Endometrial microvascular endothelial cells (primary cell): ENCODE measurements around the gene EFCAB6. TPM values are rescaled to one million over a fixed set of nuclear protein-coding genes. Genes with fewer than 3 reads are reported as not detected.

Experiments
- in situ Hi-C: cut with HindIII; loops from 2 replicates; pipeline ENCODE4 v1.10.0; 2017; ENCODE audit warnings: low sequenced_read_pairs, low pct_unique_long_range_greater_than_20kb; ENCODE audit errors: inconsistent ontology term
- total RNA-seq: library from RNA; depleted of rRNA; stranded (reverse); fragments of >200 nt; gene quantifications from one replicate; pipeline ENCODE4 v1.2.3, GENCODE V29; 2015; ENCODE audit errors: inconsistent ontology term

Gene EFCAB6
- total RNA-seq, 1 donor from 2014 or later, result 0.46 TPM

DNA sequence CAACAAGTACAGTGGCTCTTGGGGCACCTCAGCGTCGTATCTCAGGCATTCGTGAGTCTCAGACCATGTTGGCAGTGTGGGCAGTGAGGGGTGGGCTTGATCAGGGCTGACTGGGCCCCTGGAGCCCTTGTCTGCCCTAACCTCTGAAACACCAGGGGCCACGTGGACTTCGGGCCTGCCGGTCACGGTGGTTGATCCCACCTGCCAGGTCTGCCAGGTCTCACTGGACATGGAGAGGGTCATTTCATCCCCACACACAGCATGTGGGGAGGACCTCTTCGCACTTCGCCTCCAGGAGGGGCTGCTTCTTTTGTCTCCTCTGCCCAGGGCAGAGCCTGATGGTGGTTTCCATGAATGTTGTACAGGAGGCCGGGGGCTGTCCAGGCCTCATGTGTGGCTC, 323.2 kb downstream of the EFCAB6 start:
- in situ Hi-C loops, result no loop called here

DNA sequence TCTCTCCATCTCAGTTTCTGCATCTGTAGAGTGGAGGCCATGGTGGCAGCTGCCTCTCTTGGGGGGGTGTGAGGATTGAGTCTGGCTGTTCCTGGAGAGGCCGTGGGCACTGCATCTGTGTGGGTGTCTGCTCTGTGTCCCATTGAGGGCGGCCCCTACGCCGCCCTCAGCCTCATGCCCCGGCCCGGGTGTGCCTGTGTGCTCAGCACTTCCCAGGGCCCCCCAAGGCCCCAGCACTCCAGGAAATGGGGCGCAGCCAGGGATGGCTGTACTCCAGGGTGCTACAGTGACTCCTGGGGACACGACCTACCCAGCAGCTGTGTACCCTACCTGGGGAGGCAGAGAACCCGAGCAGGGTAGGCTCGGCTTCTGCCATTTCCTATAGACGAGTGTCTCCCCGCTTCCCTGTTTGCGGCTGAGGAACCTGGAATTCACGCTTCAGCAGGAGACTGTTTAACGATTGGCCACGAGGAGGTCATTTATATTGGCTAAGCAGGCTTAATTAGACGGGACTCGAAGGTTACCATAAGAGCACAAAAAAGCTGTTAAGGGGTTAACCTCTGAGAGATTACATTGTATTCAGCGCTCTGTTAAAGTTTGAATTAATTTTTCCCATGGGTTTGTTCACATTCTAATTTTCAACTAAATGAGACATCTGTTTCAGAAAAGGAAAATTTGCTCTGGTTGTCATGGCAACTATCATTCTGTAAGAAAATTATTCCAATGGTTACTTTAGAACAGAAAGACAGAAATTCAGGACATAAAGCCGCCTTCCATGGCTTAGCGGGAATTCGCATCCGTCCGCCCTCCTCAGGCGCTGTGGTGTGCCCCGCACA, 323.9 kb downstream of the EFCAB6 start:
- in situ Hi-C loops, result no loop called here

DNA sequence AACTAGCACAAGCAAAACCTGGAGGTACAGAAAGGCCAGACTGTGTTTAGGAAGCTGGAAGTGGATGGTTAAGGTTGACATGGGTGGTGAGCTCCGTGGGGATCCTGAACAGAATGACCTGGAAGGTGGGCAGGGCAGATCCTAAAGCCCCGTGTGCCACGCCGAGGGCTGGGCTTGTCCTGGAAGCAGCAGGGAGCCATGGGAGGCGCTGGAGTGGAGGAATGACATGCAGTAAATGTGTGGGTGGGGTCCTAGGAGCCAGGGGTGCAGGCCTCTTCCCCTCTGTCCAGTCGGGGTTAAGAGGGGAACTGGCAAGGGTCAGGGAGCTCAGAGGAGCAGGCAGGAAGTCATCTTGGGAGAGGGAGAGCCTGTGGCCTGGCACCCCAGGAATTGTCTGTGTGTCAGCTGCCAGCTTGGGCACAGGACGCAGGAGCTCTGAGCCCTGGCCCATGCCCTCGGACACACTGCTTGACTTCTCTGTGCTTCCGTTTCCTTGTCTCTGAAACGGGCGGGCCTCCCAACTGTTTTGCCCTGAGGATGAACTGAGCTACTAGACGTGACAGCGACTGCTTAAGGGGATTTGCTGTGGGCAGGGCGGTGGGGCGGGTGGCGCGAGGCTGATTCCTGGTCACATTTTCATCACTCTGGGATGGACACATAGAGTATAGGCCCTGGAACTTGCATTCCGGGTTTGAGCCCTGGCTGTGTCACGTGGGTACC, 324.6 kb downstream of the EFCAB6 start:
- in situ Hi-C loops, result no loop called here

DNA sequence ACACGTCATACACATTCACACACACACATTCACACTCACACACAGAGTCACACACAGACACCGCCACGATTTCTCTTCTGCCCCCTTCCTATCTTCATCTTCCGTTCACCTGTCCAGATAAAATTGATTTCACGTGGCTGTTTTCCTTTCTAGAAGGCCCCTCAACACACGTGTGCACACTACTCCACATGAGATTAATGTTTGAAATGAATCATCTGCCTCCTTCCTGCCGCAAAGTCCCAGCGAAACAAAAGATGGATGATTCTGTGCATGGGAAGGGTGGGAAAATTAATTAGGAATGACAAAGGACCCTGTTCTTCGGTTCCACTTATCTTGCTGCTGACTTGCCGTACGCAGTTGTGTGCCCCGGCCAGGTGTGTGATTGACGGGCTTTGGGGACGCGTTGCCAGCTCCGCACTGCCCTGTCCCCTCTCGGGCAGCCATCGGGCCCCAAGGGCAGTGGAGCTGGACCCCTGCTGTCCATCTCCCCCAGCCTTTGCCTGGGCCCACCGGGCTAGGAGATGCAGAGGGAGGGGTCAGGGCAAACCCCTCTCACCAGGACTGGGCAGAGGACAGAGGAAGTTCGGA, 326.5 kb downstream of the EFCAB6 start:
- in situ Hi-C loops, result no loop called here

DNA sequence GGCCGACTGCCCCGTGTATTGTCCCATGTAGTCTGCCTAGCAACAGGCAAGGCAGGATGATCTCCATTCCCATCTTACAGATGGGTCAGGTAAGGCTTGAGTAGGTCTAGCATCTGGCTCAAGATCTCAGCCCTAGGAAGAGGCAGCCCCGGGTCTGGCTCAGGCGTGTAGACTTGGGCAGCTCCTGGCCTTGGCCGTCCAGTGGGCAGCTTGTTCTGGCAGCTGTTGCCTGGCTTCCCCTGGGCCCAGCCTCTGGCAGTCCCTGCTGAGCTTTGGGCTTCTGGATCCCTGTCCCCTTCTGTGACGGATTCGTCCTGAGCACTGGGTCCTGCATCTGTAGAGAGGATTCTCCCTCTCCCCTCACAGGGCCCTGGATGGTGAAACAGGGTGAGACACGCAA, 327.9 kb downstream of the EFCAB6 start:
- in situ Hi-C loops, result no loop called here

DNA sequence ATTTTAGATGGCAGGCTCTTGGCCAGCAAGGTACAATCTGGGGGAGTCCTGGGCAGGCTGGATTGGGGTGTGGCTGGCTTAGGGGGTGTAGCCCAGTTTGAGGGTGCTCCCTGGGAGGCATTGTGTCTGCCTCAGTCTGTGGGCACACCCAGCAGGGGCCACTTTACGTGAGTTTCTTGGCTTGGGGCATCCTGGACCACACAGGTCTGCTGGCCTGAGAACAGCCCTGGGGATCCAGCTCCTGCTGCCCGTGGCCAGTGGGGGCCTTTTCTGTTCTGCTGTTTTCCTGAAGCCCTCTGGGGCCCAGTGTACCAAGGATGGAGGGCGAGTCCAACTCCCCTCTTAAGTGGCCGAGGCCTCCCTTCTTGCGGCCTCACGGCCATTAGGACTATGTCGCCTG, 328.4 kb downstream of the EFCAB6 start:
- in situ Hi-C loops, result no loop called here

DNA sequence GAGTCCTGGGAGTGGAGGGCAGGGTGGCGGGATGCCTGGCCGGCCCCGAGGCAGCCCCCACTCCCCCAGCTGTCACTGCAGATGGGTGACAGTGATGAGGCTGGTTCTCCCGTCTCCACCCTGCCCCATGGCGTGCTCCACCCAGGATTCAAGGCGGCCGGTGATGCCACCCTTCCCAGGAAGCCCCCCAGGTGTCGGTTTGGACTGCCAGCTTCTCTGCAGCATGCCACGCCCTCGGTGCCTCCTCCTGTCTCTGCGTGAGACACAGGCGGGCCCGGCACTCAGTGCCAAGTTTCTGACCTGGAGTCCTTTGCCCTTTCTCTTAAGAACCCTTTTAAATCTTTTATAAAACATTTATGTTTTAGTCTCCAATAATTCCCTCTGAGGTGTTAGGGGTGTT, 328.8 kb downstream of the EFCAB6 start:
- in situ Hi-C loops, result no loop called here

DNA sequence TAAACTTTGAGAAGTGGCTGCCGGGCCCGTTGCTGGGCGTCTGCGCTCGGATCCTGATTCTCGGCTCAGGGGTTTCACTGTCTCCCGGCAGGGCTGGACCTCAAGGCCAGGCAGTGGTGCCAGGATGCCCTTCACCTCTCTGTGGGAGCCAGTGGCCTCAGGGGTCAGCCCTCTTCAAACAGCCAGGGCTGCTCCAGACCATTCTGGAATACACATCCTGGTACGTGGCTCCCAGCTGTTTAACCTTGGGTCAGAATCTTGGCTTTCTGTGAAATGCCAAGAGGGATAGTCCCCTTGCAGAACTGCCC, 329.8 kb downstream of the EFCAB6 start:
- in situ Hi-C loops, result no loop called here

DNA sequence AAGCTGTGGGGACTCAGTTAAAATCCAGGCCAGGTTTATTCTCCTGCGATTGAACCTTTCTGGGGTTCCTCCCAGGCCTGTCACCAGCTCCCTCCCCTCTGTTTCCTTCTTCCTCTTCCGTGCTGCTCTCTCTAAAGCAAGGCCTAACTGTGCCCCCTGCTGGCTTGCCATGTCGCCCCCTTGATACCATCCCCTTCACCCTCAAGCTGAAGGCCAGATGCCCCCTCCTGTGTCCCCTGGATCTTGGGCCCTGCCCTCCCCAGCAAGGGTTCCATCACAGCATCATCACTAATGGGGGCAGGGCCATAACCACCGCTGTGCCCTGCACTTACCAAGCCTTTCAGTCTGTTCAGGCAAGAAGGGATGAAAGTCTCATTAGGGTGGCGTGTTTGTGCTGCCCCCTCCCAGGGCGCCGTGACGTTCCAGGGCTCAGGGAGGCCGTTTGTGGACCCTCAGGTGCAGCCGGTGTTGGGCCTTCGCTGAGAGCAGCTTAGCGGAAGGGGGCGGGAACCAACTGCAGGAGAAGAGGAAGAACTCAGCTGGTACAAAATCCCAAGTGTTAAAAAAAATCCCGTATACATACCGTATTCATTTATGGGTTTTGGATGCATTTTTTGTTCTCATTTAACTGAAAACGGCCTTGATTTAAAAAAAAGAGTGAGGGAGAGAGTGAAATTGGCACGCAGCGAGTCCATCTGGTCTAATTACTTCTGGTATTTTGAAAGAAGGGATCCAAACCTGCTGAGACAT, 330.4 kb downstream of the EFCAB6 start:
- in situ Hi-C loops, result no loop called here

DNA sequence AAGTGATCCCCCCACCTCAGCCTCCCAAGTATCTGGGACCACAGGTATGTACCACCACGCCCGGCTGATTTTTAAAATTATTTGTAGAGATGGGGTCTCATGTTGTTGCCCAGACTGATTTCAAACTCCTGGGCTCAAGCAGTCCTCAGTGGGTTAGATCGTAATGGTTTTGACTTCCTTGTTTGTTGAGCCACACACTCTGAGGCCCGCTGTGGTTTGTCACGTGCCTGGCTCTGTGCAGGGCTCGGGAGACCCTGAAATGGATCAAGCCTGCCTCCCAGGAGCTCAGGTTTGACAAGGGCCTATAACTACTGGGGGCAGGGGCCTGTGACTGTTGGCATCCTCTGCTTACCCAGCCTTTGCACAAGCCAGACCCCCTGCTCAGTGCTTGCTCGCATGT, 332.1 kb downstream of the EFCAB6 start:
- in situ Hi-C loops, result no loop called here

DNA sequence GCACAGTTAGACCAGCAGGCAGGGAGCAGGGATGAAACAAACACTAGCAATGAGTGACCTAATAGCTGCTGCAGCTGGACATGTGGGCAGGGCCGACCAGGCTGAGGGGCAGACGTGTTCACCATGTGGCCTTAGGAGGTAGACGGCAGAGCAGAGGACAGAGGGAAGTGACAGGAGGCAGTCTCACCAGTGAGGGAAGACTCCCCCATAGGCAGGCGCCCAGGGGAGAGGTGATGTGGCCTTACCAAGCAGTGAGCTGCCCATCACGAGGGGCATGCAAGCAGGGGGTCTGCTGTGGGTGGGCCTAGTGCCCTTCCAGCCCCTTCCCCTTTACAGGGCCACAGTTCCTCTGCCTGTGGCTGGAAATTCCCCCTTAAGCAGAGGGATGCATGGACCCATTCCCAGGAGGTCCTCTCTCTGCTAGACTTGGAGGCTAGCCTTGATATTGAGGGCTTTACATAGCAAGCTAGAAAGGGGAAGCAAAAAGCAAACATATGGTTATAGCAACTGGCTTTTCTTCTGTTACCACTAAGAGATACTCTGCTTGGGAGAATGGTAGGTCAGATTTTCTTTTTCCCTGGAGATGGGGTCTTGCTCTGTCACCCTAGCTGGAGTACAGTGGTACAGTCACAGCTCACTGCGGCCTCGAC, 332.7 kb downstream of the EFCAB6 start:
- in situ Hi-C loops, result no loop called here

Other genes starting within 250 kb of the EFCAB6 start
- gene SULT4A1, start 50.2 kb upstream of the EFCAB6 start, total RNA-seq, result not detected
- gene PNPLA5, start 79.7 kb upstream of the EFCAB6 start, total RNA-seq, result not detected
- gene PNPLA3, start 111.5 kb upstream of the EFCAB6 start, total RNA-seq, result 0.46 TPM
- gene SAMM50, start 143.1 kb upstream of the EFCAB6 start, total RNA-seq, result 60.4 TPM
- 307 TPM for gene PARVB, start 212.0 kb upstream of the EFCAB6 start, total RNA-seq